SJCRH30 (cell line): ENCODE measurements around the gene ZMPSTE24. TPM values are rescaled to one million over a fixed set of nuclear protein-coding genes. Genes with fewer than 3 reads are reported as not detected.
A peak's percentile ranks its signal among the peaks of the same experiment; 100 is the strongest.
"Not testable (repeated sequence)": the region's sequence is repeated elsewhere in the genome, so short reads cannot be mapped to it uniquely, and the experiment has no call there.

Source experiments
- DNase-seq, 2 experiments: peaks; one replicate each; pipeline ENCODE4 v3.0.0-alpha.2; 2015 to 2020
- H3K27ac ChIP-seq: fragments of 250-450 bp; sonication (Bioruptor Pico); 2 replicates; pipeline ENCODE4 v1.5.1; 2020; ENCODE audit warnings: mild to moderate bottlenecking, moderate library complexity
- H3K27me3 ChIP-seq: fragments of 250-450 bp; sonication (Bioruptor Pico); 2 replicates; pipeline ENCODE4 v1.5.1; 2020; ENCODE audit warnings: mild to moderate bottlenecking, moderate library complexity
- H3K36me3 ChIP-seq: fragments of 250-450 bp; sonication (Bioruptor Pico); 2 replicates; pipeline ENCODE4 v1.5.1; 2020; ENCODE audit warnings: mild to moderate bottlenecking, moderate library complexity
- H3K4me1 ChIP-seq: fragments of 250-450 bp; sonication (Bioruptor Pico); 2 replicates; pipeline ENCODE4 v1.5.1; 2020; ENCODE audit warnings: mild to moderate bottlenecking, moderate library complexity
- H3K4me3 ChIP-seq: fragments of 250-450 bp; sonication (Bioruptor Pico); 2 replicates; pipeline ENCODE4 v1.5.1; 2020; ENCODE audit warnings: mild to moderate bottlenecking, moderate library complexity
- H3K9me3 ChIP-seq: fragments of 250-450 bp; sonication (Bioruptor Pico); replicated peaks from 2 replicates; pipeline ENCODE4 v1.5.1; 2020; ENCODE audit warnings: mild to moderate bottlenecking, moderate library complexity
- total RNA-seq: library from RNA; depleted of rRNA; stranded (reverse); fragments of >200 nt; shearing (Covaris generic); gene quantifications from 2 replicates; pipeline ENCODE4 v1.2.3, GENCODE V29; 2014; rRNA removed

ZMPSTE24 gene
- 58.4 and 63.9 TPM in 2 replicates for total RNA-seq

- 0 out of 2 replicates have a peak, but pooled peaks cover 6% of the 10 kb centered on the region for H3K4me1 ChIP-seq
- peak within 1 kb of the TSS; percentile 85 for H3K27ac ChIP-seq
- no peaks in the 10 kb centered on the region for H3K9me3 ChIP-seq
- peaks cover 27% of the 10 kb centered on the region for H3K36me3 ChIP-seq
- peak within 1 kb of the TSS; percentile 81 for H3K4me3 ChIP-seq
- peak; percentile 99 for DNase-seq
- no peaks in the 10 kb centered on the region for H3K27me3 ChIP-seq
Measured at GRCh38 chr1:40257688-40258444, at the start of gene ZMPSTE24. ZMPSTE24 (plus strand) TSS chr1:40258236; CDS start chr1:40258272, 36 bp downstream.

- Histone ChIP-seq H3K4me1 (no peaks in the 10 kb centered on the region), H3K27me3 (no peaks in the 10 kb centered on the region), H3K27ac (no peak overlapping the region), H3K9me3 (0 out of 2 replicates have a peak, but pooled peaks cover 3% of the 10 kb centered on the region), H3K4me3 (no peak overlapping the region), H3K36me3 (peaks cover 47% of the 10 kb centered on the region)
- no peak for DNase-seq
Measured at GRCh38 chr1:40210511-40211204, 47.4 kb upstream of the ZMPSTE24 start.

GRCh38 chr1:40218333-40218732 is 39.7 kb upstream of the ZMPSTE24 start:
- H3K27me3 ChIP-seq = no peaks in the 10 kb centered on the region
- no peak overlapping the region for H3K4me3 ChIP-seq
- H3K27ac ChIP-seq = no peak overlapping the region

GRCh38 chr1:40221471-40221905 is 36.5 kb upstream of the ZMPSTE24 start:
- not testable (repeated sequence) for DNase-seq, H3K9me3 ChIP-seq, H3K27me3 ChIP-seq, H3K4me3 ChIP-seq, H3K4me1 ChIP-seq, H3K27ac ChIP-seq
- peaks cover 19% of the 10 kb centered on the region for H3K36me3 ChIP-seq

More at GRCh38 chr1:40218333-40218732, 39.7 kb upstream of the ZMPSTE24 start:
- H3K4me1 ChIP-seq = no peaks in the 10 kb centered on the region; the same call in 1 of the 2 replicates
- H3K9me3 ChIP-seq = no peaks in the 10 kb centered on the region
- peaks cover 25% of the 10 kb centered on the region for H3K36me3 ChIP-seq
- no peak for DNase-seq

- no peaks in the 10 kb centered on the region for H3K27me3 ChIP-seq
- H3K9me3 ChIP-seq = no peaks in the 10 kb centered on the region
- no peak overlapping the region for H3K4me3 ChIP-seq
- no peak overlapping the region for H3K27ac ChIP-seq
- no peak for DNase-seq
- H3K4me1 ChIP-seq = no peaks in the 10 kb centered on the region; the same call in 1 of the 2 replicates
- peaks cover 22% of the 10 kb centered on the region for H3K36me3 ChIP-seq
Measured at GRCh38 chr1:40221977-40222772, 35.9 kb upstream of the ZMPSTE24 start.

GRCh38 chr1:40224040-40224439 is 34.0 kb upstream of the ZMPSTE24 start:
- Histone ChIP-seq H3K27ac (no peak overlapping the region), H3K27me3 (no peaks in the 10 kb centered on the region), H3K9me3 (no peaks in the 10 kb centered on the region), H3K36me3 (peaks cover 27% of the 10 kb centered on the region), H3K4me3 (no peak overlapping the region), H3K4me1 (no peaks in the 10 kb centered on the region; the same call in 1 of the 2 replicates)
- no peak for DNase-seq

- H3K9me3 ChIP-seq = no peaks in the 10 kb centered on the region
- peaks cover 28% of the 10 kb centered on the region for H3K36me3 ChIP-seq
- no peak for DNase-seq
- no peaks in the 10 kb centered on the region for H3K4me1 ChIP-seq
- H3K4me3 ChIP-seq = no peak overlapping the region
- no peak overlapping the region for H3K27ac ChIP-seq
- no peaks in the 10 kb centered on the region for H3K27me3 ChIP-seq
Measured at GRCh38 chr1:40226192-40226591, 31.8 kb upstream of the ZMPSTE24 start.

- Histone ChIP-seq H3K36me3 (peaks cover 44% of the 10 kb centered on the region), H3K27ac (no peak overlapping the region)
Measured at GRCh38 chr1:40232444-40232843, 25.6 kb upstream of the ZMPSTE24 start.

GRCh38 chr1:40239626-40240025 is 18.4 kb upstream of the ZMPSTE24 start:
- H3K4me3 ChIP-seq = no peak overlapping the region
- DNase-seq = no peak
- H3K36me3 ChIP-seq = peaks cover 41% of the 10 kb centered on the region
- no peaks in the 10 kb centered on the region for H3K9me3 ChIP-seq
- no peak overlapping the region for H3K27ac ChIP-seq
- H3K27me3 ChIP-seq = no peaks in the 10 kb centered on the region
- peaks cover 4% of the 10 kb centered on the region for H3K4me1 ChIP-seq

More at GRCh38 chr1:40232444-40232843, 25.6 kb upstream of the ZMPSTE24 start:
- DNase-seq = no peak
- Histone ChIP-seq H3K9me3 (no peaks in the 10 kb centered on the region), H3K27me3 (no peaks in the 10 kb centered on the region), H3K4me1 (no peaks in the 10 kb centered on the region), H3K4me3 (no peak overlapping the region)

GRCh38 chr1:40240390-40240789 is 17.6 kb upstream of the ZMPSTE24 start:
- Histone ChIP-seq H3K4me1 (peaks cover 10% of the 10 kb centered on the region), H3K4me3 (no peak overlapping the region), H3K9me3 (no peaks in the 10 kb centered on the region), H3K27me3 (no peaks in the 10 kb centered on the region), H3K36me3 (peaks cover 37% of the 10 kb centered on the region), H3K27ac (no peak overlapping the region)
- DNase-seq = no peak

GRCh38 chr1:40241362-40241761 is 16.7 kb upstream of the ZMPSTE24 start:
- H3K36me3 ChIP-seq = peaks cover 27% of the 10 kb centered on the region
- no peak overlapping the region for H3K27ac ChIP-seq
- no peaks in the 10 kb centered on the region for H3K27me3 ChIP-seq
- no peak overlapping the region for H3K4me3 ChIP-seq
- no peaks in the 10 kb centered on the region for H3K9me3 ChIP-seq
- DNase-seq = no peak
- H3K4me1 ChIP-seq = peaks cover 10% of the 10 kb centered on the region

GRCh38 chr1:40243351-40243750 is 14.7 kb upstream of the ZMPSTE24 start:
- Histone ChIP-seq H3K27me3 (no peaks in the 10 kb centered on the region), H3K4me3 (no peak overlapping the region), H3K36me3 (peaks cover 8% of the 10 kb centered on the region), H3K4me1 (peaks cover 10% of the 10 kb centered on the region), H3K27ac (no peak overlapping the region), H3K9me3 (no peaks in the 10 kb centered on the region)
- DNase-seq = no peak

GRCh38 chr1:40244138-40244744 is 13.8 kb upstream of the ZMPSTE24 start:
- no peak overlapping the region for H3K4me3 ChIP-seq
- peaks cover 10% of the 10 kb centered on the region for H3K4me1 ChIP-seq

GRCh38 chr1:40245686-40246085 is 12.3 kb upstream of the ZMPSTE24 start:
- H3K4me3 ChIP-seq = no peak overlapping the region
- peaks cover 10% of the 10 kb centered on the region for H3K4me1 ChIP-seq
- H3K27ac ChIP-seq = no peak overlapping the region
- no peaks in the 10 kb centered on the region for H3K36me3 ChIP-seq
- no peaks in the 10 kb centered on the region for H3K27me3 ChIP-seq
- no peak for DNase-seq
- no peaks in the 10 kb centered on the region for H3K9me3 ChIP-seq

More at GRCh38 chr1:40244138-40244744, 13.8 kb upstream of the ZMPSTE24 start:
- no peak for DNase-seq
- no peaks in the 10 kb centered on the region for H3K27me3 ChIP-seq
- H3K9me3 ChIP-seq = no peaks in the 10 kb centered on the region
- H3K36me3 ChIP-seq = no peaks in the 10 kb centered on the region
- H3K27ac ChIP-seq = no peak overlapping the region
